Type B pancreatic cell (in vitro differentiated cells): ENCODE data around the gene CWC27. TPM values are rescaled to one million over a fixed set of nuclear protein-coding genes. Genes with fewer than 3 reads are reported as not detected.

Experiments used
- DNase-seq: peaks from one replicate; pipeline ENCODE4 v3.0.0; 2021; ENCODE audit warnings: mixed read lengths; ENCODE audit not compliant: unreplicated experiment; ENCODE audit errors: extremely low spot score
- H3K27ac Mint-ChIP-seq: 2 replicates; pipeline ENCODE4 v1.8.0; 2021; ENCODE audit warnings: mild to moderate bottlenecking, mixed read lengths
- H3K27me3 Mint-ChIP-seq: 2 replicates; pipeline ENCODE4 v1.8.0; 2021; ENCODE audit warnings: mixed read lengths
- H3K36me3 Mint-ChIP-seq: 2 replicates; pipeline ENCODE4 v1.8.0; 2021; ENCODE audit warnings: mixed read lengths
- H3K4me1 Mint-ChIP-seq: one replicate; pipeline ENCODE4 v1.8.0; 2021; ENCODE audit warnings: mixed read lengths; ENCODE audit not compliant: unreplicated experiment
- H3K4me3 Mint-ChIP-seq: 2 replicates; pipeline ENCODE4 v1.8.0; 2021; ENCODE audit warnings: mild to moderate bottlenecking, mixed read lengths
- H3K9me3 Mint-ChIP-seq: 2 replicates; pipeline ENCODE4 v1.8.0; 2021; ENCODE audit warnings: mixed read lengths
- CTCF ChIP-seq: fragments of 200-600 bp; sonication (generic); conservative IDR thresholded peaks from 2 replicates; pipeline ENCODE4 v1.5.0; 2021; ENCODE audit warnings: antibody characterized with exemption, mild to moderate bottlenecking
- total RNA-seq: library from RNA; stranded (reverse); gene quantifications from 2 replicates; pipeline ENCODE4 v1.2.1, GENCODE V29; 2021; ENCODE audit warnings: low replicate concordance

CWC27 gene
- total RNA-seq, 1 donor from 2014 or later: 32.0 TPM

DNA sequence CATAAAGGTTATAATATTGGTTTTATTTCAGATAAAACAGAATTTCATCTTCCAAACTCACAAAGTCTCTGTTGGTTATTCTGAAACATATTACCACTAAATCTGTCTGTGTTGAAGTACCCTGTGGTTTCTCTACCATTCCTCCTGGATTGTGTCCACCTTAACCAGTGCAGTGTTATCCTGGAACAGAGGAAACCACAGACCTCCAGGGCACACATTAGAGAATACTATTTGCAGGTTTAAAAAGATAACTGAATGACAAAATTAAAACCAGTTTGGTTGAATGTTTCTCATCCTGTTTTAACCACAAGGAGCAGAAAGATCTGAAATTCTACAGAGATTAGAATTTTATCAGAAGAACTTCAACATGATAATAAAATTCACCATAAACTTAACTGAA lies 251.8 kb downstream of the CWC27 start:
- Mint-ChIP-seq H3K36me3 (peaks cover 3% of the 10 kb centered on the region), H3K4me1 (no peaks in the 10 kb centered on the region), H3K4me3 (no peak overlapping the region), H3K27ac (no peak overlapping the region), H3K27me3 (no peaks in the 10 kb centered on the region), H3K9me3 (no peaks in the 10 kb centered on the region)
- TF ChIP-seq CTCF: no peak
- DNase-seq: no peak

- DNase-seq: no peak
- Mint-ChIP-seq H3K27ac (no peak overlapping the region), H3K4me3 (no peak overlapping the region), H3K9me3 (no peaks in the 10 kb centered on the region), H3K36me3 (peaks cover 3% of the 10 kb centered on the region), H3K27me3 (no peaks in the 10 kb centered on the region), H3K4me1 (no peaks in the 10 kb centered on the region)
- no peak for TF ChIP-seq CTCF
Observed at GRCh38 chr5:65021527-65022226, 252.9 kb downstream of the CWC27 start.

- no peak for DNase-seq
- Mint-ChIP-seq H3K36me3 (peaks cover 3% of the 10 kb centered on the region), H3K4me1 (no peaks in the 10 kb centered on the region), H3K9me3 (no peaks in the 10 kb centered on the region), H3K4me3 (no peak overlapping the region), H3K27ac (no peak overlapping the region), H3K27me3 (no peaks in the 10 kb centered on the region)
- no peak for TF ChIP-seq CTCF
Observed at GRCh38 chr5:65022932-65023331, 254.2 kb downstream of the CWC27 start.

GRCh38 chr5:65024681-65025080 lies 256.0 kb downstream of the CWC27 start:
- Mint-ChIP-seq H3K27me3 (no peaks in the 10 kb centered on the region), H3K36me3 (peaks cover under 1% of the 10 kb centered on the region), H3K4me3 (no peak overlapping the region), H3K4me1 (no peaks in the 10 kb centered on the region), H3K9me3 (no peaks in the 10 kb centered on the region), H3K27ac (no peak overlapping the region)
- no peak for DNase-seq
- TF ChIP-seq CTCF: no peak

GRCh38 chr5:65026816-65027548 lies 258.3 kb downstream of the CWC27 start:
- H3K27me3 Mint-ChIP-seq: no peaks in the 10 kb centered on the region
- DNase-seq: no peak
- H3K27ac Mint-ChIP-seq: no peak overlapping the region
- H3K36me3 Mint-ChIP-seq: no peaks in the 10 kb centered on the region
- H3K4me1 Mint-ChIP-seq: no peaks in the 10 kb centered on the region
- no peak for TF ChIP-seq CTCF
- no peaks in the 10 kb centered on the region for H3K9me3 Mint-ChIP-seq
- H3K4me3 Mint-ChIP-seq: no peak overlapping the region
